HG02938 (cell line): Measurements from ENCODE around the gene PDILT.
"Not testable (repeated sequence)": the region's sequence is repeated elsewhere in the genome, so short reads cannot be mapped to it uniquely, and the experiment has no call there.

Experiments used
- ATAC-seq: cut with Tn5 transposase; IDR thresholded peaks from one replicate; pipeline ENCODE4 v1.9.1; 2021; ENCODE audit warnings: mild to moderate bottlenecking, moderate library complexity; ENCODE audit not compliant: unreplicated experiment

PDILT gene, protein sequence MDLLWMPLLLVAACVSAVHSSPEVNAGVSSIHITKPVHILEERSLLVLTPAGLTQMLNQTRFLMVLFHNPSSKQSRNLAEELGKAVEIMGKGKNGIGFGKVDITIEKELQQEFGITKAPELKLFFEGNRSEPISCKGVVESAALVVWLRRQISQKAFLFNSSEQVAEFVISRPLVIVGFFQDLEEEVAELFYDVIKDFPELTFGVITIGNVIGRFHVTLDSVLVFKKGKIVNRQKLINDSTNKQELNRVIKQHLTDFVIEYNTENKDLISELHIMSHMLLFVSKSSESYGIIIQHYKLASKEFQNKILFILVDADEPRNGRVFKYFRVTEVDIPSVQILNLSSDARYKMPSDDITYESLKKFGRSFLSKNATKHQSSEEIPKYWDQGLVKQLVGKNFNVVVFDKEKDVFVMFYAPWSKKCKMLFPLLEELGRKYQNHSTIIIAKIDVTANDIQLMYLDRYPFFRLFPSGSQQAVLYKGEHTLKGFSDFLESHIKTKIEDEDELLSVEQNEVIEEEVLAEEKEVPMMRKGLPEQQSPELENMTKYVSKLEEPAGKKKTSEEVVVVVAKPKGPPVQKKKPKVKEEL

DNA sequence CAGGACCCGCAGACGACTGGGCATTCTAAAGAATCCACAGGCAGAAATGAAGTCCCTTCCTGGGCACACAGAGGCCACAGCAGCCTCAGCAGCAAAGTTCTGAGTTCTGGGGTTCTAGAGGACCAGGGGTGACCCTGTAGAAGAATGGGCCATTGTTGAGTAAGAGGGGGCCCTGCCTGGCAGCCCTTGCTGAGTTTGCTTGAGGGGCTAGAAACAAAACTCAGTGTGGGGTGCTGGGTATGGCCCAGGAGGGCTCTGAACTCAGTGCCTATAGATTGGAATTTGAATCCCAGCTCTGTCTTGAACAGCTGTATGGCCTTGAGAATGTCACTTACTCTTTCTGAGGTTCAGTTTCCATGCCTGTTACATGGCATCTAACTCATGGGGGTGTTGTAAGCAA is at the start of gene PDILT:
TSS of gene PDILT (minus strand) at position 101 of the 400 bp plus-strand sequence. CDS start 5,437 bp downstream, outside the sequence.
- ATAC-seq = no peak

DNA sequence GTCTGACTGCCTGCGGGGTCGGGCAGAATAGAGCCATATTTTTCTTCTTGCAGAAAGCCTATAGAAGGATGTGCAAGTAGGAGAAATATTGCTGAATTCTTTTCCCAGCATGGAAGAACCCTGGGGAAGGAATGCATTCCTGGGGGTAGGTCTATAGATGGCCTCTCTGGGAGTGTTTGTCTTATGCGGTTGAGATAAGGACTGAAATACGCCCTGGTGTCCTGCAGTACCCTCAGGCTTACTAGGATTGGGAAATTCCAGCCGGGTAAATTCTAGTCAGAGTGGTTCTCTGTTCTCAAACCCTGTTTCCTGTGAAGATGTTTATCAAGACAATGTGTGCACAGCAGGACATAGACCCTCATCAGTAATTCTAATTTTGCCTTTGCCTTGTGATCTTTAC is 49.1 kb upstream of the PDILT start:
- ATAC-seq = not testable (repeated sequence)

DNA sequence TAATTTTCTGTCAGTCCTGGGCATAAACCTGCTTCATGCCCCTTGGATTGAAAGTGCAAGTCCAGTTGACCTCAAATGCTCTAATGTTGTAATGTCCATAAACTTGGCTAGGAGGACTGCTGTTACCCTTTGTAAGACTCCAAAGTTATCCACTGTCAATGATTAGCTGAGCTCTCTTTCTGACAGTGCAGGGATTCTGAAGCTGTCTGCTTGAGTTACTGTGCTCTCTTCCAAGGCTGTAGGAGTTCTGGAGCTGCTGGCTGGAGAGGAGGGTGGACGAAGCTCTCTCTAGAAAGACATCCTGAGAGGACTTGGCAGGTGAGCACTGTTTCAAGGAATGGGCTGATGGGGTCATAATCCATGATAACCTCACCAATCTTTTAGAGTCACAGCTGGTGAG is 46.8 kb upstream of the PDILT start, which contains the start of gene ACSM2A:
TSS of gene ACSM2A (plus strand) at position 158 of the 400 bp plus-strand sequence. CDS start 8,594 bp downstream, outside the sequence.
- not testable (repeated sequence) for ATAC-seq

DNA sequence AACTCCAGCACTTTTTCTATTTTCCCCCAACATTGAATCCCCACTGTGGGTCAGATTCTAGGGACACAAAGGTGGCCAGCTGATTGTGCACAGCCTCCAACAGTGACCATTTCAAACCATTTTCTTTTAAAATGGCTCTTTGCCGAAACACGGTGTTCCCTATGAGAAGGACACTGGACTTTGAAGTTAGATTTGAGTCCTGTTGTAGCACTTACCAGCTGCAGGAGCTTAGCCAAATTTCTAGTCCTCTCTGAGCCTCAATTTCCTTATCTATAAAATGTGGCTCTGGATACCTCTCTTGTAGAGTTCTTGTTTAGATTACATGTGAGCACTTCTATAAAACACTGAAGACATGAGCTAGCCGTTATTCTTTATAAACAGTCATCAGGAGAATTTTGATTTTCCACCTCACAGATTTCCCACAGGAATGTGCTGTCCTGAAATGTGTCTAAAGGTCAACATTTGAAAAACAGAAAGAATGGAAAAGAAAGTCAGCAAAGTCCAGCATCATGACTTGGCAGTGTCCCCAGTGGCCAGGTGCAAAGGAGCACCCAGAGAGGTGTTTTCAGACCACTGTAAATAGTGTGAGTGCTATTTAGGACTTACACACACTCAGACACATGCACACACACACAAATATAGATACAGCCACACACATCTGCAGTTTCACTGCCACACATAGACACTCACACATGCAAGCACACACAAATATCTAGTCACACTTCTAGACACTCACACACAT is 42.3 kb upstream of the PDILT start:
- ATAC-seq = not testable (repeated sequence)

DNA sequence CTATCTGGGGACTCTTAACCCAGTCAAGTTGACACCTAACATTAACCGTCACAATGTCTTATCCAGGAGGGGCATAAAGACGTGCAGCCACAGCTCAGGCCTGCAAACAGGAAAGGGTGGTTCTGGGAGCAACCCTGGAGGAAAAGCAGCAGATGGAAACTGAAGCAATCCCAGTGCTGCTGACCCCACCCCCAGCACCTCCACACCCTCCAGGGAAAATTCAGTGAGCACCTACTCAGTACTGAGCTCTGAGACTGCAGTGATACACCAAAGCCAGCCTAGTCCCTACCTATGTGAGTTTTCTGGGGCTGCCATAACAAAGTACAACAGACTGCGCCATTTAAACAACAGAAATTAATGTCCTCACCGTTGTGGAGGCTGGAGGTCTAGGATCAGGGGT is 37.3 kb upstream of the PDILT start:
- ATAC-seq = not testable (repeated sequence)

DNA sequence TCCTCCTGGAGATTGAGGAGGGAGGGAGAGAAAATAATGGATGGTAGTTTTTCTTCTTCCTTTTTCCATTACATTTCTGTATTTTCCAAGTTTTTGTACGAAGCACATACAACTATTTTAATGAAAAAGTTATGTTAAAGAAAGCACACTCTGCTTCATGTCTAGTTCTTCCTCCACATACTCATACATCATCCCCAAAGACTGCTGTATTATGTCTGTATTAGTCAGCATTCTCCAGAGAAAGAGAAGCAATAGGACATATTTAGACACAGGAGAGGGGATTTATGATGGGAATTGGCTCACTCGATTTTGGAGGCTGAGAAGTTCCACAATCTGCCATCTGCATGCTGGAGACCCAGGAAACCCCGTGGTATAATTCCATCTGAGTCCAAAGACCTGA is 36.7 kb upstream of the PDILT start:
- ATAC-seq = no peak

DNA sequence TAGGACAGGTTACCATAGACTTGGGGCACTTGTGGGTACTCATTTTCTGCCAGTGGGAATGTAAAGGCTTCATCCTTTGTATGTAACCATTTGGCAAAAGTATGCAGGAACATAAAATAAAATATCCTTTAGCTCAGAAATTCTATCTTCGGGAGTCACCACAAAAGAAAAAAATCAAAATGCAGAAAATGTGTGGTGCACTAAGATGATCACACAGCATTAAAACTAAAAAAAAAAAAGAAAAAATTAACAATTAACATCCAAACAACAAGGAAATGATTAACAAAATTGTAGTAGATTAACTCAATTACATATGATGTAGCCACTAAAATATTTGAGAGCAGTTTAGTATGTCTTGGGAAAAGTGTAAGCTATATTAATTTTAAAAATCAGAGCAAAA is 36.2 kb upstream of the PDILT start:
- ATAC-seq = not testable (repeated sequence)

DNA sequence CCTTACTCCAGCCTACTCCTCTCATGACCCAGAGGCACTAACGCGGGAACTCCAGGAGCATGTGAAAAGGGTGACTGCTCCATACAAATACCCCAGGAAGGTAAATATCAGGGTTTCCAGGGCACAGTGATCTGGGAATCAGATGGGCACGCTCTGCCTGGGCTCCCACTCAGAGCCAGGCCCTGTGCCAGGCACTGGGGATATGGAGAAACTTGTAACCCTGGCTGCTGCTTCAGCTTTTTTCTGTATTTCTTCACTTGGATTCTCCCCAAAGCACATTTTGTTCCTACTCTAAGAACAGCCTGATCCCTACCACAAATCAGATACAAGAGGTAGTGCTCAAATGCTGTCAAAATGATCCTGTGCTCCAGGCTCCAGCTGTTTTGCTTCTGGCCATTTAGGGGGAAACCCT is 35.3 kb upstream of the PDILT start:
- ATAC-seq = not testable (repeated sequence)

DNA sequence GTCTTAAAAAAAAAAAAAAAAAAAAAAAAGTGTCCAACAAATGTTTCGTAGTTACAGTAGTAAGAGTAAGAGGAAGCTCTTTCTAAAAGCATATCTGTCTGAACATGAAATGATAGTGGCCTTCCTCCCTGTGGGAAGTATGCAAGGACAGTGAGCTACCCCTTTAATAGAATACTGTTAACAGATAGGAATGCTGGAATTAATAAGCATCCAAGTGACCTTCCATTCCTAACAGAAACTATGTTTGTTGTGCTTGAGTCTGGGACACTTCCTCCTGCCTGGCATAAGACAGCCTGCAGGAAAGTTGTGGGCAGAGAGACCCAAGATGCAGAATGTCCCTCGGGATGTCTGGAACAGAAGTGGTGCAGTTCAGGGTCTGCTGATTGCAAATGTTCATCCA is 34.4 kb upstream of the PDILT start:
- not testable (repeated sequence) for ATAC-seq

DNA sequence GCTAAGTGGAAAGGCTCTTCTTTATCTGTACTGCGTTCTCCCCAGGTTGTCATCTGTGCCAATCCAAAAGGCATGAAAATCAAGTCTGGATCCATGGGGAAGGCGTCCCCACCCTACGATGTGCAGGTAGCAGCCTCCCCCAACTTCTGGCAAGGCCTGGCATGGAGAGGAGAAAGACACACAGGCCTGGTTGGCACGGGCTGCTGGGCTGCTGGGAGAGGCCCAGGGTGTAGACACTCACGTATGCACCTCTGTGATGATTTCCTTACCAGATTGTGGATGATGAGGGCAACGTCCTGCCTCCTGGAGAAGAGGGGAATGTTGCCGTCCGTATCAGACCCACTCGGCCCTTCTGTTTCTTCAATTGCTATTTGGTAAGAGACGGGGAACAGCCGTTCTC is 26.4 kb upstream of the PDILT start:
- no peak for ATAC-seq

DNA sequence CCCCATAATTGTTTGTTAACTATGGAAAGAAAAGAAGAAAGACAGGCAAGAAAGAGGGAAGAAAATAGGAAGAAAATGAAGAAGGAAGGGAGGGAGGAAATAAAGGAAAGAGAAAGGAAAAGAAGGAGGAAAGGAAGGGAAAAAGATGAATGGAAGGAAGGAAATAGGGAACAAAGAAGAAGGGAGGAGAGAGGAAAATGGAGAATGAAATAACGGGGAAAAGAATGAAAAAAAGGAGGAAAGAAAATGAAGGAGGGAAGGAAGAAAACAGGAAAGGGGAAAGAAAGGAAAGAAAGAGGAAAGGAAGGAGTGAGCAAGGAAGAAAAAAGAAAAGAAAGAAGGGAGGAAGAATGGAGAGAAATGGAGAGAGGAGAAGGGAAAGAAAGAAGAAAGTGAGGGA is 25.9 kb upstream of the PDILT start:
- ATAC-seq = not testable (repeated sequence)

DNA sequence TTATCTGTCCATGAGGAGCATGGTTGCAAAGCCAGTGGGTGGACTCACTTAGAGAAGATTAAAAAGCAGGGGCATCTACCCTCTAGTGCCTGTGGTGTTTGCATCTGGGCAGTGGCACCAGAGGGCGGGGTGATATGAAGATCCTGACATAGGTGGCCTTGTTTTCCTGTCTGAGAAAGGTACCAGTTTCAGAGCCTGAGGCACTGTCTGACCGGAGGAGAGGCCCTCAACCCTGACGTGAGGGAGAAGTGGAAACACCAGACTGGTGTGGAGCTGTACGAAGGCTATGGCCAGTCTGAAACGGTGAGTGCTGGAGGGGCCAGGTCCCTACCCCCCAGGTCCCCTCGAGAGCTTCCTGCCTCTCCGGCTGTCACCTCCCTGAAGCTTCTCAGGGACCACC is 25.0 kb upstream of the PDILT start:
- not testable (repeated sequence) for ATAC-seq

DNA sequence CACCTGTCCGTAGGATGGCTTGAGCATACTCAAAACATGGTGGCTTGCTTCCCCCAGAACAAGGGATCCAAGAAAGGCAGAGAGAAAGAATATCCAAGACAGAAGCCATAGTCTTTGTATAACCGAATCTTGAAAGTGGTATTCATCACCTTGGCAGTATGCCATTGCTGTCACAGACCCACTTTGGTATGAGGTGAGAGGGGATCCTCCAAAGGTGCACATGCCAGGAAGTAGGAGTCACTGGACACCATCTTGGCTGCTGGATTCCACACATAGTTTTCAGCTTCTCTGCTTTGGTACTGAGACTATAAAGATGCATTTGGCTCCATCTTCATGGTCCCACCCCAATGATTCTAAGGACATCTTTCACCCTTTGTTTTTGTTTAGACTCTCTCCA is 22.9 kb upstream of the PDILT start:
- ATAC-seq = not testable (repeated sequence)

DNA sequence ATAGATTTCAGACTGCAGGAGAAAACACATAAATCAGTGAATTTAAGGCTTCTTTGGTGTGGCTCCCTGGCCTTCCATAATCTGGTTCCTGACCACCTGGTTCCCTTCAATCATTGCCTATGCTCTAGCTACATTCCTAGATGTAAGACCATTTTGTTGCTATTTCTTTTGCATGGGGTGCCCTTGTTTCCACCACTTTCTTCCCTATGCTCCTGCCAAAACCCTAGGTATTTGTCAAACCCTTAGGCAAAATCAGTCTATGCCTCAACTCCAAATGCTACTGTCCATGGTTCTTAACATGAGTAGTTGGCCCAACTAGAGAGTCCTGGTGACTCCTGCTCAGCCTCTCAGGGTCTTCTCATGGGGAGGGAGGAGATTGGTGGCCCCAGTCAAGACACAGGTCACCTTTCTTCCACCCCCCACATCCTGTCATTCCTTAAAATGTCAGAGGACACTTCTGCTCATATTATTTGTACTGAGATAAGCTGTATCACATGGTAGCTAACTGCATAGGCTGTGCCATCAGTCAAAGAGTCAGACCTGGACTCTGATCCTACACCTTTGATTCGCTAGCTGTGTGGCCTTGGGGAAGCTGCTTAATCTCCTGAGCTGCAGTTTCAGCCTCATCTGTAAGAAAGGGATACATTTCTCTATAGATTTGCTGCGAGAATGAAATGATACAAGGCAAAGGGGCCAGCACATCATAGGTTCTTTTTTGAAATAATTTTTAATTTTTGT is 19.8 kb upstream of the PDILT start:
- no peak for ATAC-seq

DNA sequence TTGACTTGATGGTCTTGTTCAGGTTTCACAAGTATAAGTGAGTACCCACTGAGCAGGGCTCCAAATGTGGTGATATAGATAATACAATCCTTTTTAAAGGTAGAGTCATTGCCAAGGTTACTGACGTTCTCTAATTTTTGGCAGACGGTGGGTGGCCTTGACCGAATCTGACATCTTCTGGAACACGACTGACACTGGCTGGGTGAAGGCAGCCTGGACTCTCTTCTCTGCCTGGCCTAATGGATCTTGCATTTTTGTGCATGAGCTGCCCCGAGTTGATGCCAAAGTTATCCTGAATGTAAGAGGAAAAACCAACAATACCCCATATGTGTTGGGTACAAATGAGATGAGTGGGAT is 19.2 kb upstream of the PDILT start:
- not testable (repeated sequence) for ATAC-seq

DNA sequence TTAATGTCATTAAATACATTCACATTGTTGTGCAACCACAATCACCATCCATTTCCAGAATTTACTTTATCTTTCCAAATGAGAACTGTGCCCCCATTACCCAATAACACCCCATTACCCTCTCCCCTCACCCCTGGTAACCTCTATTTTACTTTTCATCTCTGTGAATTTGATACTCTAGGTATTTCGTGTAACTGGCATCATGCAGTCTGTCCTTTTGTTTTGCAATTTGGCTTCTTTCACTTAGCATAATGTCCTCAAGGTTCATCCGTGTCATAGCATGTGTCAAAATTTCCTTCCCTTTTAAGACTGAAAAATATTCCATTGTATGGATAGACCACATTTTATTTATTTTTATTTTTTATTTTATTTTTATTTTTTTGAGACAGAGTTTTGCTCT is 17.2 kb upstream of the PDILT start:
- ATAC-seq = not testable (repeated sequence)

DNA sequence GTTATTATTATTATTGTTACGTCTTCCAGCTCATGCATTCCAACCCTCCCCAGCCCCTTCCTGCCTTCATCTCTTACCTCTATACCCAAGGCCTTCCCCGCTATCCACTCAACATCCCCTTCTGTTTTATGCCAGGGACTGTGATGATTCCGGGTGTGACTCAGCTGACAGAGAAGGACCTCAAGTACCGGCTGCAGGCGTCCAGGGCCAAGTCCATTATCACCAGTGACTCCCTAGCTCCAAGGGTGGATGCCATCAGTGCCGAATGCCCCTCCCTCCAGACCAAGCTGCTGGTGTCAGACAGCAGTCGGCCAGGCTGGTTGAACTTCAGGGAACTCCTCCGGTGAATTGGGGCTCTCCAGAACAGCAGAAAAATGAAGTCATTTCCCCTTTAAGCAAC is 14.6 kb upstream of the PDILT start:
- ATAC-seq = not testable (repeated sequence)

DNA sequence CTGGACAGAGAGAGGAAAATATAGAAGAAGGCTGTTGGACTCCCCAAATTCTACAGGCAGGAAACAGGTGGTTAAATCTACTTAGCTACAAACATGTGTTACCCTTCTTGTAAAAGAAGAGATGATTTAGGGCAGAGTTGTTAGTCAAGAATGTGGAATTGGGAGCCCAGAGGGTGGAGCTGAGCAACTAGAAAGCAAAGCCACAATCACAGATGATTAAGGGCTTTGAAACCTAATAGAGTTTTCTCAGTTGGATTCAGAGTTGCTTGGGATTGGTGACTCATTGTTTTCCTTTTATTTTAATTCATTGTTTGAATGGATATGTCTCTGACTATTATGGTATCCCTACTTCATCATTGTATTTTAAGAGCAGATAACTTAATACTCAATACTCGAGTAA is 11.0 kb upstream of the PDILT start:
- no peak for ATAC-seq

DNA sequence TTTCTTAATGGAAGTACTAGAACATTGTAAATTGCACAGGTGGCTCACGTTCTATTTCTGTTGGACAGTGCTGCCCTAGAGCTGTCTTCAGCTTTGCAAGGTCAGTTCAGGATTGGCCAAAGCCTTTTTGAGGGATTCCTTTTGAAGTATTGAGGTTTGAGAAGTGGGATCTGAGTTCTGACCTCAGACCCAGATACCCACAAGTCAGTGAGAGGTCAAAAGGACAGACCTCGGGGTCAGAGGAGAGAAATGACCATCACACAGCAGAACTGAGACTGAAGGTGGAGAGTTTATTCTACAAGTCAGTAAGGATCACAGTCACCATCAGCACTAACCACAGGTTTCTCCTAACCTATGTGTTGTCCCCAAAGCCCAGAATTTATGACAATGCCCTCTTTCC is 6.5 kb upstream of the PDILT start:
- ATAC-seq = no peak

DNA sequence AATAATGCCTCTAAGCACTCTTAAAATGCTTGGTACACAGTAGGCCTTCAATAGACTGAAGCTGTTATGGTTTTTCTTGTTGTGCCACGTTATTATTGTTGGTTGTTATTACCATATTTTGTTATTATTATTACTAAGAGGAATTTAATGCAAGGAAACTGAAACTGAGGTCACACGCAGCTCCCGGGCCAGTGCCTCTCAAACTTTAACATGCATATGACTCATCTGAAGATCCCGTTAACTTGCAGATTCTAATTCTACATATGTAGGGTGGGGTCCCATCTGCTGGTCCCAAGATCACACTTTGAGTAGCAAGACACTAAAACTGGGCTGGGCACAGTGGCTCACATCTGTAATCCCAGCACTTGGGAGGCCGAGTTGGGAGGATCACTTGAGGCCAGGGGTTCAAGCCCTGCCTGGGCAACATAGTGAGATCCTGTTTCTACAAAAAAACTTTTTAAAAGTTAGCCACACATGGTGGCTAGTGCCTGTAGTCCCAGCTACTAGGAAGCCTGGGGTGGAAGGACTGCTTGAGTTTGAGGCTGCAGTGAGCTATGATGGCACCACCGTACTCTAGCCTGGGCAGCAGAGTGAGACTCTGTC is 5.7 kb upstream of the PDILT start:
- ATAC-seq = peak; percentile 79
